ENCODE results near the gene CREB5. TPM values are rescaled to one million over a fixed set of nuclear protein-coding genes. Genes with fewer than 3 reads are reported as not detected.

CREB5 gene
- total RNA-seq, 1 experiment from 2014 or later = 1.3 TPM

- TF ChIP-seq ATF6 (CRISPR knock-in tag; IDR thresholded peaks at IDR 0.05) = no peak
- TF ChIP-seq JUN (CRISPR knock-in tag; IDR thresholded peaks at IDR 0.05) = no peak
- no peak for TF ChIP-seq MLX (CRISPR knock-in tag; IDR thresholded peaks at IDR 0.05)
- TF ChIP-seq FOXP1 (CRISPR knock-in tag; IDR thresholded peaks at IDR 0.05; ENCODE audit: borderline replicate concordance) = no peak
- no peak for TF ChIP-seq CREB1 (CRISPR knock-in tag; IDR thresholded peaks at IDR 0.05)
- no peak for TF ChIP-seq GTF2I (CRISPR knock-in tag; conservative IDR thresholded peaks at IDR 0.05)
Measured at GRCh38 chr7:28661826-28662595, 249.7 kb downstream of the CREB5 start (continued).

- ATAC-seq (no peak), DNase-seq (ENCODE audit: low spot score) (no peak)
- Mint-ChIP-seq H3K9me3 (peaks cover 3% of the 10 kb centered on the region; the same call in 1 of the 2 replicates), H3K27me3 (ENCODE audit: low read depth) (no peaks in the 10 kb centered on the region), H3K36me3 (peaks cover under 1% of the 10 kb centered on the region), H3K4me1 (no peaks in the 10 kb centered on the region), H3K27ac (no peak overlapping the region), H3K4me3 (no peak overlapping the region)
- ChIA-PET POLR2A (no interaction called here), CTCF (no interaction called here)
- TF ChIP-seq ZMAT4 (CRISPR knock-in tag; IDR thresholded peaks at IDR 0.05) (no peak), USF1 (CRISPR knock-in tag; IDR thresholded peaks at IDR 0.05) (no peak), MYBL2 (CRISPR knock-in tag; IDR thresholded peaks at IDR 0.05) (no peak), AFF4 (CRISPR knock-in tag; IDR thresholded peaks at IDR 0.05; ENCODE audit: borderline replicate concordance) (no peak), IRF1 (CRISPR knock-in tag; IDR thresholded peaks at IDR 0.05) (no peak)
Measured at GRCh38 chr7:28666154-28666553, 253.8 kb downstream of the CREB5 start.

DNA sequence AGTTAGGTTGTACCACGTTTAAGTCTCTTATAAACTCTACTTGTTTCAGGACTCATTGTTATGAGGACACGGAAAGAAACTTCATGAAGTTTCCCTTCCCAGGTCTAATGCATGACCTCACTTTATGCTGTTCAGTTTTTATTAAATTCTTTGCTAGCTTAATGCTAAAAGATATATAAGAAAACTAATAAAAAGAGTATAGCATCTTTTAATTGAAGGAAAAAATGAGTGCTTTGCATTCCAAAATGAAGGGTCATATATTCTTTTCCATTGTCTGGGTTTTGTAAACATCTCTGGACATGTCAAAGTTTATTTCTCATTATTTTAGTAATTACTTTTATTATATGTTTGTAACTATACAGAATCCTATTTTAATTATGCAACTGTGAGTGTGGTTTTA is 255.8 kb downstream of the CREB5 start:
- Mint-ChIP-seq H3K4me3 (no peak overlapping the region), H3K27me3 (ENCODE audit: low read depth) (no peaks in the 10 kb centered on the region), H3K9me3 (no peaks in the 10 kb centered on the region), H3K4me1 (peaks cover 8% of the 10 kb centered on the region), H3K27ac (no peak overlapping the region), H3K36me3 (no peaks in the 10 kb centered on the region)
- ATAC-seq = no peak
- ChIA-PET CTCF (no interaction called here), POLR2A (no interaction called here)
- DNase-seq (ENCODE audit: low spot score) = no peak
- TF ChIP-seq FOXJ3 (CRISPR knock-in tag; IDR thresholded peaks at IDR 0.05; ENCODE audit: borderline replicate concordance) (no peak), ZNF512 (CRISPR knock-in tag; IDR thresholded peaks at IDR 0.05; ENCODE audit: borderline replicate concordance) (no peak), MLX (CRISPR knock-in tag; IDR thresholded peaks at IDR 0.05) (no peak), ZBTB43 (CRISPR knock-in tag; IDR thresholded peaks at IDR 0.05) (no peak), ZNF281 (CRISPR knock-in tag; IDR thresholded peaks at IDR 0.05) (no peak)
